Amygdala (tissue), 56 donors: ENCODE data around the gene PLEKHN1.
A peak's percentile ranks its signal among the peaks of the same experiment; 100 is the strongest.

ENCODE experiments used
- DNase-seq, 56 donors: peaks; one replicate each; lab custom pipeline; 2025; lab: John Stamatoyannopoulos, UW

PLEKHN1 gene

GRCh38 chr1:958823-959730, 7.2 kb upstream of the PLEKHN1 start, which contains the start of gene NOC2L:
NOC2L (minus strand) TSS chr1:959256; CDS start chr1:959240, 16 bp downstream.
- peak; percentile 35 to 97 (median 86) for DNase-seq

DNA sequence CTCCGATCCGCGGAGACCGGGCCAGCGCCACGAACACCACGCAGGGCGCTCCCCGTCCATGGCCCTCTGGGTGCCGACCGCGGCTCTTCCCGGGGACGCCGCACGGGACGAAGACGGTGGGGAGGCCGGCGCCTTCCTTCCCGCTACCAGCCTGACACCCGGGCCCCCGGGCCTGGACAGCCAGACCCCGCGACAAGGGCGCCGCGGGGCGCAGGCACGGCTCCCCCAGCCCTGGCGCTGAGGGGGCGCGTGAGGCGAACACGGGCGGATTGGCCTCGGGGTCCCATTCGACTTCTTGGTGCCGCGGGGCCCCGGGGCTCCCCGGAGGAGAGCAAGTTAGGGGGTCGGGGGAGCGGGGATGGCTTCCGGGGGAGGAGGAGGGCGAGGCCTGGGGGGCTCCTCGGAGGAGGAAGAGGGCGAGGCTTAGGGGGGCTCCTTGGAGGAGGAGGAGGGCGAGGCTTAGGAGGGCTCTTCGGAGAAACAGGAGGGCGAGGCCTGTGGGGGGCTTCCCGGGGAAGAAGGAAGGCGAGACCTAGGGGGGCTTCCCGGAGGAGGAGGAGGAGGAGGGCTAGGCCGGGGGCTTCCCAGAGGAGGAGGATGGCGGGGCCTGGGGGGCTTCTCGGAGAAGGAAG, 6.4 kb upstream of the PLEKHN1 start:
- no peak for DNase-seq

DNA sequence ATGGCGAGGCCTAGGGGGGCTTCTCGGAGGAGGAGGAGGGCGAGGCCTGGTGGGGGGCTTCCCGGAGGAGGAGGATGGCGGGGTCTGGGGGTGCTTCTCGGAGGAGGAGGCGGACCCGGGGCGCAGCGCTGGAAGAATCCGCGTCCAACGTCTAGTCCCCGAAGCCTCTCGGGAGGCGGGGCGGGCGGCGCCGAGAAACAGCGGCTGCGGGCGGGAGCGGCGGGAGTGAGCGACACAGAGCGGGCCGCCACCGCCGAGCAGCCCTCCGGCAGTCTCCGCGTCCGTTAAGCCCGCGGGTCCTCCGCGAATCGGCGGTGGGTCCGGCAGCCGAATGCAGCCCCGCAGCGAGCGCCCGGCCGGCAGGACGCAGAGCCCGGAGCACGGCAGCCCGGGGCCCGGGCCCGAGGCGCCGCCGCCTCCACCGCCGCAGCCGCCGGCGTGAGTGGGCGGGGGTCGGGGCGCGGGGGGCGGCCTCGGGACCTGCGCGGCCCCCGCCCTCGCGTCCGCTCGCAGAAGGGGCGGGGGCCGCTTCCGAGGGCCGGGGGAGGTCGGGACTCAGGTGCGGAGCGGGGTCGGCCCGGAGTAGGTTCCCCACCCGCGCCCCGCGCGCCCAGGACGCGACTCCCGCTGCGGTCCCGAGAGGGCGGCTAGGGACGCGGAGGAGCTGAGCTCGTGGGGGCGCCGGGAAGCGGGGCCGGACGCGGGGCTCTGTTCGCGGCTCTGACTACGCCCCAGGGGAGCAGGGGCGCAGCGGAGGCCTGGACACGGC, 5.7 kb upstream of the PLEKHN1 start, which contains the start of gene KLHL17:
Gene KLHL17, plus strand, starts transcription at position 222 of the 769 bp plus-strand sequence. Its CDS starts 110 bp downstream, at position 332.
- DNase-seq, result peak in 43 of 56 donors; percentile 4 to 77 (median 31)

DNA sequence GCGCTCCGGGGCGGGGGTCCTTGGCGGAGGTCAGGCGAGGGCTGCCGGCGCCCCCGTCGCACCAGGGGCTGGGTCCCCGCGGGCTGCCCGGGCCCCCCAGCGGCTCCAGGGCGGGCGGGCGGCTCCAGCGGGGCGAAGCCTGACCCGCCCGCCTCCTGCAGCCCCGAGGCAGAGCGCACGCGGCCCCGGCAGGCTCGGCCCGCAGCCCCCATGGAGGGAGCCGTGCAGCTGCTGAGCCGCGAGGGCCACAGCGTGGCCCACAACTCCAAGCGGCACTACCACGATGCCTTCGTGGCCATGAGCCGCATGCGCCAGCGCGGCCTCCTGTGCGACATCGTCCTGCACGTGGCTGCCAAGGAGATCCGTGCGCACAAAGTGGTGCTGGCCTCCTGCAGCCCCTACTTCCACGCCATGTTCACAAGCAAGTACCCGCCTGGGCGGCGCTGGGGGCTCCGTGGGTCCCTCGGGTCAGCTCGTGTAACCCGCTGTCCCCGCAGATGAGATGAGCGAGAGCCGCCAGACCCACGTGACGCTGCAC, 5.1 kb upstream of the PLEKHN1 start:
- DNase-seq, result no peak

GRCh38 chr1:962381-963300, 3.6 kb upstream of the PLEKHN1 start:
- DNase-seq, result no peak

DNA sequence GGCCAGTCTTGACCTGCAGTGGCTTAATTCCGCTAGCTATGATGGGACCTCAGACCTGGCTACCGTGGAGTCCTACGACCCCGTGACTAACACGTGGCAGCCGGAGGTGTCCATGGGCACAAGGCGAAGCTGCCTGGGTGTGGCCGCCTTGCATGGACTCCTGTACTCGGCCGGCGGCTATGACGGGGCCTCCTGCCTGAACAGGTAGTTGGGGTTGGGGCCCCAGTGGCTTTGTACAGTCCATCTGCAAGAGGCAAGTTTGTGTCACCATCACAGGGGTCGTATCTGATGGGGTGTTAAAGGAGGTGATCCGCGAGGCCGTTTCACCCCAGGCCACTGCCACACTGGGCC, 3.0 kb upstream of the PLEKHN1 start:
- DNase-seq, result no peak

- DNase-seq, result no peak
Observed at GRCh38 chr1:963746-964525, 2.3 kb upstream of the PLEKHN1 start.

DNA sequence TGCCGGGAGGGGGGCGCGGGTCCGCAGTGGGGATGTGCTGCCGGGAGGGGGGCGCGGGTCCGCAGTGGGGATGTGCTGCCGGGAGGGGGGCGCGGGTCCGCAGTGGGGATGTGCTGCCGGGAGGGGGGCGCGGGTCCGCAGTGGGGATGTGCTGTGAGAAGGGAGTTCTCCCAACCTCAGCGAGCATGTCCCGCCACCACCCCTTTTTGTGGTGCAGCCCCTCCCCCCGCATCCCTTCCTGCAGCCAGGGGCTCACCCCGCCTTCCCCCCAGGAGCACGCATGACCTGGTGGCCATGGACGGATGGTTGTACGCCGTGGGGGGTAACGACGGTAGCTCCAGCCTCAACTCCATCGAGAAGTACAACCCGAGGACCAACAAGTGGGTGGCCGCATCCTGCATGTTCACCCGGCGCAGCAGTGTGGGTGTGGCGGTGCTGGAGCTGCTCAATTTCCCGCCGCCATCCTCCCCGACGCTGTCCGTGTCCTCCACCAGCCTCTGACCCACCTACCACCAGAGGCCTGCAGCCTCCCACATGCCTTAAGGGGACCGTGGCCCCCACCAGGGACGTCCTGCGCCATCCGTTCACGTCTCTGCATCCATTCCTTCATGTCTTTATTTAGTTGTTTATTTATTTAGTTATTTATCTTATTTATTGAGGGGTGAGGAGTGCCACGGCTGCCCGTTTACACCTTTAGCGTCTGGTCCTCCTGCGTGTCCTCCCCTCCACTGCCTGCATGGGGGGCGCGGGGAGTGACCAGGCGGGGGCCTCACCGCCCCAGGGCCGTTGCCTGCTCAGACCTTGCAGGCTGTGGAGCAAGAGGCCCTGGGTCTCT, 1.4 kb upstream of the PLEKHN1 start:
- no peak for DNase-seq

DNA sequence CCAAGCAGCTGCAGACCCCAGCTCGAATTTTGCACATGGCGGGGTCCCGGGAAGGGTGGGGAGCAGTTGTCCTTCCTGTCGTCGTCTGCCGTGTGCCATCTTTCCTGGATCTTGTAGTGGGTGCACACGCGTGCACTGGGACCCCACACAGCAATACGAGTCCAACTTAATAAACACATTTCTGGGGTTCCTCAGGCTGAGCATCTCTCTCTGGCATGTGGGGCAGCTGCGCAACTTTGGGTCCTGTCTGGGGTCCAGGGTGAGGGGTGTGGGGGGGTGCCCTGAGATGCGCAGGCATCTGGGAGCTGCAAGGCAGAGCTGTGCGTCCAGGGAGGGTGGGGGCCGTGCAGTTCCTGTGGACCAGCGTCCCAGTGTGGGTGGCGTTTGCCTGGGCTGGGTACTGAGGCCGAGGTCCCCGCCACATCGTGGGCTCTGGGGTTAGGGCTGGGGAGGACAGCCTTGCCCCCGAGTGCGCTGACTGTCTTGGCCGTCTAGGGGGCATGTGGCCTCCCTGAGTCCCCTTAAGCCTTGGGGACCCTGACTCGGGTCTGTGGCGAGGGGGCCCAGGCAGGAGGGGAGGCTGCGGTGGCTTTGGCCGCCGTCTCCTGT, 652 bp upstream of the PLEKHN1 start:
- DNase-seq, result no peak

- peak in 1 of 56 donors; percentile 17 for DNase-seq
Observed at GRCh38 chr1:966704-967300, 520 bp downstream of the PLEKHN1 start.

GRCh38 chr1:967466-968343, 1.4 kb downstream of the PLEKHN1 start:
- no peak for DNase-seq

DNA sequence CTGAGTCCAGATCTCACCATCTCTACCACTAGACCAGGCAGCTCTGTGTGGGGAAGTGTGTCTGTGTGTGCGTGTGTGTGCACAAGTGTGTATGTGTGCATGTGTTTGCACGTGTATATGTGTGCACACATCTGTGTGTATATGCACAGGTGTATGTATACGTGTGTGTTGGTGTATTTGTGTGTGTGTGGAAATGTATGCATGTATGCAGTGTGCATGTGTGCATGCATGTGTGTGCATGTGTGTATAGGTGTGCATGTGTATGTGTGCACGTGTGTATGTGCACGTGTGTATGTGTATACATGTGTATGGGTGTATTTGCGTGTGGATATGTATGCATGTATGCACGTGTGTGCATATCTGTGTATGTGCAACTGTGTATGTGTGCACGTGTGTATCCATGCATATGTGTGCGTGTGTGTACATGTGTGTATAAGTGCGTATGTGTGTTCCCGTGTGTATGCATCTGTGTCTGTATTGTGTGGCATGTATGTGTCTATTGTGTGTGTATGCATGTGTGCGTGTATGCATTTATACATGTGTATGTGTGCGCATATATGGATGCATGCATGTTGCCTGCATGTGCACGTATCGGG, 3.1 kb downstream of the PLEKHN1 start:
- DNase-seq, result no peak

- no peak for DNase-seq
Observed at GRCh38 chr1:970242-970972, 4.1 kb downstream of the PLEKHN1 start.

DNA sequence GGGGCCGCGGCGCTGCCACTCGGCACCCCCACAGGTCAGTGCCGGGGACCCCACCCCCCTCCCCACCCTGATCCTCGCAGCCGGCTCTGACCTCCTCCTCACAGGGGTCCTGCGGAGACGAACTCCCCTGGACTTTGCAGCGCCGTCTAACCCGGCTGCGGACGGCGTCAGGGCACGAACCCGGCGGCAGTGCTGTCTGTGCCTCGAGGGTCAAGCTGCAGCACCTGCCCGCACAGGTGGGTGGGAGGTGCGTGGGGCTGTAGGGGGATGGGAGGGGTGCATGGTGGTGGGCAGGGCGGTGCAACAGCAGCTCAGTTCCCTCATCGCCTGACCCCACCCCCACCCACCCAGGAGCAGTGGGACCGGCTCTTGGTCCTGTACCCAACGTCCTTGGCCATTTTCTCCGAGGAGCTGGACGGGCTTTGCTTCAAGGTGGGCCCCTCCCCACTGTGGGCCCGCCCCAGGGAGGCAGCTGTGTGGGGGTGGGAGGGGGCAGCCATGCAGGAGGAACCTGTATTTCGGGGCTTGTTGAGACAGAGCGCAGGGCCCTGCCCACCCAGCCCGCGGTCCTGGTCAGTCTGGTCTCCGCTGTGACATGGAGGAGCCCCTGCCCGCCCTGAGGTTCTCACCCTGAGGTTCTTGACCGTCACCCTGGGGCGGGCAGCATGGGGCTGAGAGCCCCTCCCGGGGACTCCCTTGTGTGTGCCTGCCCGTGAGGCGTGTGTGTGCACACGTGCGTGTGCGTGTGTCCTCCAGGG, 4.9 kb downstream of the PLEKHN1 start:
- DNase-seq, result no peak
